GM12864 (cell line): ENCODE data around the gene CXCL8.

ENCODE experiments used
- DNase-seq: peaks from one replicate; pipeline ENCODE4 v3.0.0-alpha.2; 2011; ENCODE audit warnings: low read depth
- H3K4me3 ChIP-seq: 2 replicates; pipeline ENCODE4 v1.5.1; 2011; ENCODE audit warnings: mild to moderate bottlenecking, low read depth, low read length, control low read depth
- CTCF ChIP-seq: IDR thresholded peaks from 2 replicates; pipeline ENCODE4 v1.5.1; 2011; ENCODE audit warnings: low read depth, mild to moderate bottlenecking, moderate library complexity, low read length, control low read depth, inconsistent platforms; ENCODE audit errors: missing control alignments

Gene CXCL8

GRCh38 chr4:73725985-73726384 lies 14.4 kb upstream of the CXCL8 start:
- no peak overlapping the region for H3K4me3 ChIP-seq
- DNase-seq: no peak
- TF ChIP-seq CTCF: no peak

GRCh38 chr4:73727685-73728084 lies 12.7 kb upstream of the CXCL8 start:
- no peak overlapping the region for H3K4me3 ChIP-seq
- TF ChIP-seq CTCF: no peak

GRCh38 chr4:73728091-73728741 lies 12.2 kb upstream of the CXCL8 start:
- TF ChIP-seq CTCF: no peak
- DNase-seq: no peak
- H3K4me3 ChIP-seq: no peak overlapping the region

More at GRCh38 chr4:73727685-73728084, 12.7 kb upstream of the CXCL8 start:
- no peak for DNase-seq

- no peak for DNase-seq
- TF ChIP-seq CTCF: peak; percentile 72
Observed at GRCh38 chr4:73729534-73730165, 10.7 kb upstream of the CXCL8 start.

GRCh38 chr4:73730292-73730691 lies 10.1 kb upstream of the CXCL8 start:
- DNase-seq: no peak
- TF ChIP-seq CTCF: no peak
- no peak overlapping the region for H3K4me3 ChIP-seq

More at GRCh38 chr4:73729534-73730165, 10.7 kb upstream of the CXCL8 start:
- no peak overlapping the region for H3K4me3 ChIP-seq

- no peak for DNase-seq
- no peak overlapping the region for H3K4me3 ChIP-seq
- TF ChIP-seq CTCF: no peak
Observed at GRCh38 chr4:73730867-73731266, 9.5 kb upstream of the CXCL8 start.

- no peak overlapping the region for H3K4me3 ChIP-seq
- no peak for DNase-seq
- TF ChIP-seq CTCF: no peak
Observed at GRCh38 chr4:73731968-73732610, 8.3 kb upstream of the CXCL8 start.
